Fibroblast of skin of right quadriceps (primary cell): Measurements from ENCODE around the gene TAF13.
"Not testable (repeated sequence)": the region's sequence is repeated elsewhere in the genome, so short reads cannot be mapped to it uniquely, and the experiment has no call there.

Experiments
- DNase-seq: peaks from one replicate; pipeline ENCODE4 v3.0.0-alpha.2; 2013

Gene TAF13

GRCh38 chr1:109045595-109045994 lies 30.2 kb downstream of the TAF13 start:
- DNase-seq = no peak

GRCh38 chr1:109041621-109042468 lies 34.0 kb downstream of the TAF13 start, which contains the start of gene WDR47:
WDR47 (minus strand) TSS chr1:109042102; CDS start chr1:109023512, 18,590 bp downstream.
- DNase-seq = peak; percentile 95

- DNase-seq = peak; percentile 14
These were observed 34.7 kb downstream of the TAF13 start for GRCh38 chr1:109040989-109041620.

DNA sequence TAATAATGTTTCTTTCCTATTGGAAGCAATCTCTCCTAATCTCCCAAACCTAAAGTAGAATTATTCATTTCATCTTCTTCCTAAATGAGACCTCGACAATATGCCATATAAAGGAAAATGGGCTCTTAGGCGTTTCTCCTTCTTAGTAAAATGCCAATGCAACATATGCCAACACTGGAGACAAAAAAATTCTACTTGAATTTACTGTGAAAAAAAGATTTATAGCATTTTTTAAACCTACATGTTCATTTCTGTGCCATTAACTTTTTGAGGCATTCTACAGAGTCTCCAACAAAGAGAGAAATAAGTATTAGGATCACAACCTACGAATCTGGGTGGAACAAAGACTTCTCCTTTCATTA lies 35.2 kb downstream of the TAF13 start:
- no peak for DNase-seq

- no peak for DNase-seq
These were observed 41.4 kb downstream of the TAF13 start for GRCh38 chr1:109034382-109034781.

- DNase-seq = not testable (repeated sequence)
These were observed 46.3 kb downstream of the TAF13 start for GRCh38 chr1:109029493-109029892.

GRCh38 chr1:109027841-109028240 lies 48.0 kb downstream of the TAF13 start:
- DNase-seq = no peak

DNA sequence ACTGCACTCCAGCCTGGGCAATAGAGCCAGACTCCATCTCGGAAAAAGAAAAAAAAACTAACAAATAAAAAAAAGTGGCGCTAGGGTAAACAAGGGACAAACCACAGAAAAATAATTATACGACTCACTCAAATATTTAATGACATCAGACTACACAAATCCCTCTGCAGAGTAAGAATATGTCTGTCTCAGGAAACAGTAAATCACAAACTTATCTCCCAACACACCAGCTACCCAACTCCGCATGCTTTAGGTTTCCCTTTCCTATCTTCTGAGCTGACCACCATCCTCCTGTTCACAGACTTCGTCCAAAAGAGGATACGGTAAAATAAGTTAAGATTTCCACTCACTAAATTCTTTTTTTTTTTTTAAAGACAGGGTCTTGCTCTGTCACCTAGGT lies 50.1 kb downstream of the TAF13 start:
- DNase-seq = peak; percentile 44

GRCh38 chr1:109024646-109025045 lies 51.2 kb downstream of the TAF13 start:
- DNase-seq = peak; percentile 2

GRCh38 chr1:109020693-109021257 lies 55.0 kb downstream of the TAF13 start:
- no peak for DNase-seq

GRCh38 chr1:109017719-109018118 lies 58.1 kb downstream of the TAF13 start:
- DNase-seq = not testable (repeated sequence)

- no peak for DNase-seq
These were observed 58.7 kb downstream of the TAF13 start for GRCh38 chr1:109017134-109017533.
